CD4-positive, alpha-beta T cell treated with Interleukin-1 beta for 1 hour (primary cell): Measurements from ENCODE around the gene CDX2.

Experiments
- DNase-seq, 2 donors: peaks; one replicate each; pipeline ENCODE4 v3.0.0-alpha.2; 2020 to 2022

Gene CDX2

DNA sequence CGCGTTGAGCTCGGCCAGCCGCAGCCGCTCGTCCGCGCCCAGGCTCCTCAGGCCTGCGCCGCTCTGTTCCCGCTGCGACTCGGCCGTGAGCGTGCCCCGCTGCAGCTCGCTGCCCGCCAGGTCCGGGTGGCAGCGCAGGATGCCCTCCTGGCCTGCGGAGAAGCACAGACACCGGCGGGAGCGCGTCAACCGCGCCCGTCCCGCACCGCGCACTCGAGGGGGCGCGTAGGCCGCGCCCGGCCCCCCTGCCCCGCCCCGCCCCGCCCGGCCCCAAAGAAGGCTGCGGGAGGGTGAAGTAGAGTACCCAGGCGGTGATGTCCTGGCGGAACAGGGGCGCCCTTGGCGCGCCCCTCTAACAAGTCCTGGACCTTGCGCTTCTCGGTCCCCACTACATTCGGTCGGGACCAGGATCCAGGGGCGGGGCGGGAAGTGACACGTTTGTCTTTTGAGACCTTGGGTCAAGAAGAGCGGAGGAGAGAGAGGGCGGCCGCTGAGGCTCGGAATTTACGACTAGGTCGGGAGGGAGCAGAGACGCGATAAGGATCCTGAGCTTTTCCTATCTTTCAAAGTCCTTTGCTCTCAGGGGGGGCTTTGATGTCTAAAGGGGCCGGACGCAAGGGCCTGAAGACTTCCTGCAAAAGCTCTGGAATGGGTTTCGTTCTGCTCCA, 9.3 kb upstream of the CDX2 start:
- DNase-seq, result no peak

DNA sequence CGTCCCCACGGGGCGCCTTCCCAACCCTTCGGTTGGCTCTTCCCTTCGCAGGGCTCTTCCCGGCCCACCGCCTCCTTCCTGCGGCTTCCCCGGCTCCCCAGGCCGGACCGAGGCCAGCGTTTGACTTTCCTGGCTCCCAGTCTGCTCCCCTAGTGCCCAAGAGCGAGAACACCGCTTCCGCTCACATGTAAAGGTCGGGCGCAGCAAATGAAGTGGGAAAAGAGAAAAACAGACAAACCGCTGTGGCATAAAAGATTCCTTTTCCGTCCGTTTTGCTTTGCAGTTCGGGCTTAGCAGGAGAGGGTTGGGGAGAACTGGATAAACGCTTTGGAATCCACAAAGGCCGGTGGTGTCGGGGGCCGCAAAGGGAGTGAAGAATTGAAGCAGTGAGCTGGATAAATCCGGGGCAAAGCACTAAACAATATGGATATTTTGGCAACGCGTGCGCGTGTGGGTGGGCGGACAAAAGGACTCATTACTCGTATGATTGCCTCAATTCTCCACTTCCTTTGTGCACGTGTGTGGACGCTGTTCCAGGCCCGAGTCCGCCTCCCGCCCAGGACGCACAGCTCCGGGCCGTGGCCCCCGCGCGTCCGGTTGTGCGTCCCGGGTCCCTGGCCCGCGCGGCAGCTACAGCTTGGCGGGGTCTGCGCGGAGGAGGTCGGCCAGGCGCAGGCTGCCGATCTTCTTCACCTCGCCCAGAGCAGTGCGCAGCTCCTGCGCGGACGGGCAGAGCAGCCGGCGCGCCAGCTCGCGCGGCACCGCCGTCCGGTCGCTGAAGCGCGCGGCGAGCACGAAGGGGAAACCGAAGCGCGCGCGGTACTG, 8.6 kb upstream of the CDX2 start:
- DNase-seq, result no peak

DNA sequence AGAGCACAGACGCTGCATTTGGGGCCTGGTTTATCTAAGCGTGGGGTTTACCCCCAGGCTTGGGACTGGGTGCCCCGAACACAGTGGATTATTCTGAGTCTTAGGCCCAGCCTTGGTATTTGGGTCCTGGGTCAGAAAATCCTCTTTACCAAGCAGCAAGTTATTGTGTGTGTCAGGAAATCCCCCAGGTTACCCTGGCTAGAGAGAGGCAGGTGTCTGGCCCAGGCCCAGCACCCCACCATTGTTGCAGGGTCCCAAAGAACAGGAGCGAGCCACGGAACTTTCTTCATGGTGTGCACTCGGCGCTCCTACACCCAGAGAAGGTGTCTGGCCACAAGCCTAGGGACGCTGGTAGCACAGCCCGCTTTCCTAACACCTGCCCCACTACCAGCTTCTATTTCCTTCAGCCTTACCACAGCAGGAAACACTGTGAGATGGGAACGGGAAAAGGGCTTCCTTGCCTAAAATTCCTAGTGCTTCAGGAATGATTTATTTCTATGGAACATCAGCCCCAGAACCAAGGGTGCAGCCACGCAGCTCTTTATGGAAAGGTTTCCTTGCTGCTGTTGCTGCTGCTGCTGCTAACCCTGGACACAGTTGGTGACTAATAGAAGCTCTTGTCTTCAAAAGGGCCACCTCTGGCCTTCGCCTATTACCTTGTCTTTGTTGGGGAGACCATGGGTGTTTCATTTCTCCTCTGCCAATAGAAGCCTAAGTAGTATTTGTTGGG, 7.4 kb upstream of the CDX2 start:
- no peak for DNase-seq

DNA sequence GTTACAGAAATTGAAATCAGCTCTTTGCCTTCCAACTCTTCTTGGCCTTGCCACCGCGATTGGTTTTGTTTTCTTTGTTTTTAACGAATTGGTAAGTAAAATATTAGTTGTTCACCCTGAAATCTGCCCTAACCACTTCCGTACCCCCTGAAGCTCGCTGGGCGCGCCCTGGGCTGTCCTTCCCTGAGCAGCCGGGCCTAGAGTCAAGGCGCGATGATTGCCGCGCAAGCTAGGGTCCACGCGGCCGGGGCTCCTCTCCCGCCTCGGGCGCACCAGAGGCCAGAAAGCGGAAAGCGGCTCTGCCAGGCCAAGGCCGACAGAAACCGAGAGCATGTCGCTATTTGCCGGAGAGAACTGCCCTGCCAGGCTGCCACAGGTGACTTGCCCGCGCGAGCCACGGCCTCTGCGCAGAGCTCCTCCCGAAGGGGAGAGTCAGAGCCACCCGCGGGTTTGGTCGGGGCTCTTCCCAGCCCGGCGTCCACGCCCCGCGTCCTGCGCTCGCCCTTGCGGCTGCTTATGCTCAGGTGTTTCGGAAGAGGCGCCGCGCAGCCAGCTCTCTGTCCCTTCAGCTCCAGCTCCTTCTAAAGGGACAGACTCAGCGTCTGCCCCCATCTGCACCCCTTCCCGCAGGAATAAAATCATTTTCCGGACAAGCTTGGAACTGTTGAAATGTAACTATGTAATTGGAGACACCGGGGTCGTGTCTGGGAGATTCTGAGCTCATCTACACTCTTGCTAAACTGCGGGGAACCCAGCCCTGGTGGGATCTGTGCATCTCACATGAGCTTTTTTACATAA, 6.6 kb upstream of the CDX2 start:
- no peak for DNase-seq

DNA sequence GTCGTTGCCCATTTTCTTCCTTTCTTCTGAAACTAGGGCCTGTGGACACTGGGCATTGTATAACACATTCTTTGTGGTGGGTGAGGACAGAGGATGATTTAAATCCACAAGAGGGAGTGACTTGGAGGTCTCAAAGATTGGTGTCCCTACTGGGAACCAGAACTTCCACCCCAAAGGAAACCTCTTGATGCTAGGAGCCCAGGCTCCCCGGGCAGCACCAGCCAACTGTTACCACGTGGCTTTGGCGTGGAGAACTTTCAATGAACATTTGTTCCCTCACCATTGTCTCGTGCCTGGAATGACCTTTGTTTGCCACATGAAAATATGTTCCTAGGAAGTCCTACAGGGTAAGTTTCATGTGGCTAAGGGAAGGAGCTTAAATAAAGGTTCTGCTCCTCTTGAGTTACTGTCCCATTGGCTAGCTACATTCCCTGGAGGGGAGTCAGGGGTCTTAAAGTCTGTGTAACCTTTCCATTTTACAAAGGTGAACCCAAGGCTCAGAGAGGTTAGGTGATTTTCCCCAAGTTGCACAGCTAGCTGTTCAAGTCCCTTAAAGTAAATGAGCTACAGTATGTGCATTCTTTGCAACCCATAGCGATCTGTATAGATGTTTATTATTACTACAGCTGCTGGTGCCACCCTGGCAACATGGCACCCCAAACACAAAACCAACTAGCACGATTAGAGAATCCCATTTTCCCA, 5.0 kb upstream of the CDX2 start:
- DNase-seq, result no peak

DNA sequence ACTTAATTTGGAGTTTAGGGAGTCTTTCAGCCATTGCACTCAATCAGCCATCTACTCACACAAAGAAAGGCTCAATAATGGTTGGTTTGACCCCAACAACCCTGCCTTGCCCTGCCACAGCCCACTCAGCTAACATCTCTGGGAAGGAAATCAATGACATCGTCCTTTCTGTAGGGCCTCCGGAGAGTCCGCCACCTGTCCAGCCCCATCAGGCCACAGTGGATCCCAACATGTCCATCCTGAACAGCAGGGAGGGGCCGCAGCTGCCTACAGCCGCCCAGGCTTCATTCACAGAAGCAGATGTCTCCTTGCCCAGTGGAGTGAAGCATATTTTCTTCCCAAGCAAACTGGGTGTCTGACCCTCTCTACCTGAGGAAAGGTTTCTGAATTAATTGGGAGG, 4.2 kb upstream of the CDX2 start:
- no peak for DNase-seq

DNA sequence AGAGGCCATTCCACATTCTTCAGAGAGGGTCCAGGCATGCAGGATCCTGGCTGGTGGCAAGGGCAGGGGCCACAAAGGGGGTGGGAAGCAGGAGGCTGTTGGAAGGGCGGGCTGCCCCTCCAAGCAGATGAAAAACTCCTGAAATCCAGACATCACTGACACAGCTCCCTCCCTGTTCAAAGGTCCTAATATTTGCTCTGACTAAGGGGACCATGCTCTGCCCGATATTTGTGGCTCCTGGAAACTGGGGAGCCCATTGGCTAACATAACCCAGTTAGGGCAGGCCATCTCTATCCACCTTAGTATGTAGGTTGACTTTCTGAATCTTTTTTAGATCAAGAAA, 3.3 kb upstream of the CDX2 start:
- no peak for DNase-seq

DNA sequence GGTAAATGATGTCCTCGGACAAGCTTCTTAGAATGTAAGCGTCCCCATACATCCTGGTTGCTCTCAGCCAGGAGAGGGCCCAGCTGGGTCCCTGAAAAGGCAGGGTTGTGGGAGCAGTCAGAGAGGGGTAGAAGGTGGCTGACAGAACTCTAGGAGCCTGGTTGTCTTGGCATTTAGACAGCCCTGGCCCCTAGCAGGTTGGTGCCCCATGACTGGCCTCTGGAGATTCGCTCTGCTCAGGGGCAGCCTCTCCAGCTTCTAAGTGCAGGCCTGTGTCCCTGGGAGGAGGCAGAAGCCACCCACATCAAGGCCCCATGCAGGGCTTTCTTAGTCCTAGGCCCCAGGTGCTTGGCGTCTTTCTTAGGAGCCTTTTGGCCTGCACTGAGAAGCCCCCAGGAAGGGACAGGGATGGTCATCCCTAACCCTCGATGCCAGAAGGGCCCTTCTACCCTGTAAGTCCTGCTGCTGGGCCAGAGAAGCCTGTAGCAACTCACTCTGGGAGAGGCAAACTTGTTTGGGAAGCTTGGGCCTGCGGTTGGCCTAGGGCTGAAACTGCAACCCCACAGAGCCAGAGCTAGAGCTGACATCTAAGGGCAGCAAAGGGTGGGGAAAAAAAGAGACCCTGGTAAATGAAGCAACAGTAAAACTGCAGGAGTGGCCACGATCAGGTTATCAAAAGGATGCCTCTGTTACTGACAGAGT, 2.8 kb upstream of the CDX2 start:
- DNase-seq, result no peak

DNA sequence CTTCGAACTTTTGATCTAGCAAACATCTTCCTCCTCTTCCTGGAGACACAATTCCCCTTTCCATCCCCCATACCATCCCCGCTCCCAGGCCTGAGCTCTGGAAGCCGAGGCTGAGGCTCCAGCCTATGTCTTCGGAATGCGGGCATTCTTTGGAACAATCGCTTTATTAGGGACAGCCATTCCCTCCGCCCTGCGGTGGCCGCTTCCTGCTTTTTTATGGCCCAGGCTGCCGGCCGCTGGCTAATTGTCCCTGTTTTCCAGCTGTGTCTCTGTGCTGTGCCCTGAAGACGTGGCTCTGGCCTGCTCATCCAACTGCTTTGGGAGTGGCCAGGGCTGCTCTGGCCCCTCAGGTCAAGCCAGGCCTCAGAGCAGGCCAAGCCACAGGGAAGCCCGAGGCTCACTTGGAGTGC, 2.1 kb upstream of the CDX2 start:
- no peak for DNase-seq

DNA sequence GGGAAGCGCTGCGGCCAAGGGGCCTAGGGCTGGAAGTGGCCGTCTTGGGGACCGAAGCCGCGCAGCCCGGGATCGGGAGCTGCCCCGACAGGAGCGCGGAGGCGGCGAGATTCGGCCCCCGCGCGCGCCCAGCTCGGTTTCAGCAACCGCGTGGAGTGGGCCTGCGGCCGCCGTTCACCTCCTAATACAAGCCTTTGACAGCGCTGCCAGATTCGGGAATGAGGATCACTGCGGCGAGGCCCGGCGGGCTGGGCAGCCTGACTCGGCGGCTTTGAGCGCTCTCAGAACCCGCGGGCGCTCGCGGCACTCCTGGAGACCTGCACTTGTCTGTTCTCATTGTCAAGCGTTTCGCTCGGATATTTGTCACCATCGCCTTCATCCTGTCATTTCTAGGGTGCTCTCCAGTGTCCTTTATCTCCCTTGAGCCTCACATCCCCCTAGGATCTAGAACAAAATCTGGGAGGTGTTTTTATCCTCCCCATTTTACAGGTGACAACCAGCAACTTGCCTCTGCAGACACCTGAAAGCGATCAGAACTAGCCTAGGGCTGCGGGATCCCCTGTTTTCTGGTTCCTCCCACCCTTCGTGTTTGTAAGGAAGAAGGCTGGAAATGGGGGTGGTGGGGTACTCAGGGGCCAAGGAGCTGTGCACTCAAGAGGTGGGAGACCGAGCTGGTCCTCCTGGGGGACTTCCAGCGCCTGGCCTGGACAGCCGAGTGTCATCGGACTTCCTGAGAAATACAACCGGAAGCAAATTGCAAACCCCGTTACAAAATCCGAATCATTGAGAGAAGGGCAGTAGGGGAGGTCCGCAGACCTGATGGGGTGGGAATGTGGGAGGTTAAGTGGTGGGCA, 1.5 kb upstream of the CDX2 start:
- no peak for DNase-seq

DNA sequence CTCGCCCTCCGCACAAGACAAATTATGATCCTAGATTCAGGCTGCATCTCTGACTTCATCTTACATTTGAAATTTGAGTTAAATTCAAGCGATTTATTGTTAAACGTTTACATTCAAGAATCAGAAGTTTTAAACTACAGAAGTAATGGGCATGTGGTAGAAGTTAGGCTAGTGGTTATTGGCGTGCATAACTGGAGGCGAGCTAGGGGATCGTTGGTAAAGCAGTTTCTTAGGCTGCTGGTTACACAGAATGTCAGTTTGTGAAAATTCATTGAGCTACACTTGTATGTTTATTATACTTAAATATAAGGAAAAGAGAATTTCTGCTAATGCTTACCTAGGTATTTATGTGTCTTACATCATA, 733 bp upstream of the CDX2 start:
- DNase-seq, result no peak

DNA sequence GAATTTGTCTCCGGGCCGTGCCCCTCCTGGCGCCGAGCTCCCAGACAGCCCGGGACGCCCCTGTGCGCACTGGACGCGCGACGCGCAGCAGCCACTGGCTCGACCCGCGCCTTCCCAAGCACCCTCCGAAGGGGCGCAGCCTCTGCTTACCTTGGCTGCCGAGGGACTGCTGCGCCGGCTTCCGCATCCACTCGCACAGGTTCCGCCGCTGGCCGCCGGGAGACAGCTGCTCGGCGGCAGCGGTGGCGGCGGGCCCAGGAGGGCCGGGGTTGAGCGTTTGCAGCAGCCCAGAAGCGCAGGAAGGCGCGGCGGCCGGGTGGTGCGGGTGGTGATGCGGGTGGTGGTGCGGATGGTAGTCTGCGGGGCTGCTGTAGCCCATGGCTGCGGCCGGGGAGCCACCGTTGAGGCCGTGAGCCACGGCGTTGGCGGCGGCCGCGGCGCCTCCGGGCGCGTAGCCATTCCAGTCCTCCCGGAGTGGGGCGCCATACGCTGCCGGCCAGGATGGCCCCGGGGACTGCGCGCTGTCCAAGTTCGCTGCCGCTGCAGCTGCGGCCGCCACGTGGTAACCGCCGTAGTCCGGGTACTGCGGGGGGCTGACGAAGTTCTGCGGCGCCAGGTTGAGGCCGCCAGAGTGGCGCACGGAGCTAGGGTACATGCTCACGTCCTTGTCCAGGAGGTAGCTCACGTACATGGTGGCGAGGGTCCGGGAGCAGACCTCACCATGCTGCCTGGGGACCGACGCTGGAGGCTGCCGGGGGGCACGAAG, 616 bp downstream of the CDX2 start:
- no peak for DNase-seq

DNA sequence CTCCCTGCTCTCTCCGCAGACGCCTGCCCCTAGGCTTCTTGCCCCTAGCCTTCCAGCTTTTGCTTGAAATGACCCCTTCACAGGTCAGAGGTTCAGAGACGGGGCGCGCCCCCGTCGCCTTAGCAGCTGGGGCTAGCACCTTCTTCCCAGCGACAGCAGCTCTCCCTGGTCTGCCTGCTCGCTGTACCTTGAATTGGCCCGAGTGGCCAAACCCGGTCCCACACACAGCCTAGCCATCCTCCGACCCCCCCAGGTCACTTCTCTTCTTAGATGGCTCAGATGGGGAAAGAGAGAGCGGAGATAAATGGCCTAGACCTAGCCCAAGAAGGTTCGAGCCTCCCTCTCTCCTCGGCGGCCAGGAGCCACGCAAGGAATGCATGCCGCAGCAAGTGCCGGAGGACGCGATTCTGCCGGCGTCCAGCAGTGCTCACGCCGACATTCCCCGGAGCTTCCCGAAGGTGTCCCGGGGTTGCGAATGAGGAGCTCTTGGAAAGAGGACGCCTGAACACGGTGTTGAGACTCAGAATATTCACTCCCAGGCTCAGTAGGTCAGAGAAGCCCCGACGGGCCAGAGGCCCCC, 1.3 kb downstream of the CDX2 start:
- DNase-seq, result no peak

DNA sequence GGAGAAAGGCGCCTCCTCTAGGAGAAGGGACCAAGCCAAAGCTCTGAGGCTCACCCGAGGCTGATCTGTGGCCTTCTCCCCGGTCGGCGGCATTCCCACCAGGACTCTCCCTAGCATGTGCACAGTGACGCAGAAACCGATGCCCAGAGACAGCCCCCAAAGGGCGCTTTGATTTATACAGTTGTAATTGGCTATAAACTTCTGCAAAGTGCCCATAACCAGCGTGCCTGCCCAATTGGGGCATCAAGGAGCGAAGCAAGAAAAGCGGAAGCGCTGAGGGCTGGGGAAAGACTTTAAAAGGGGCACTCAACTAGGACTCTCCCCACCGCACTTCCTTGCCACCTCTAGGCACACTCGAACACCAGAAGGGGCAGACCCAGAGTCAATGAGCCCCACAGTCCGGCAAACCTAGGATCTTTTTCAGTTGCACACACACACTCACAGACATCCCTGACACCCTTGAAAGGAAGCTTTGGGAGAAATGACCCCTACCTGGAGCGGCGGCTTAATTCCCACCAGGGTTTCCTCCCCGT, 1.8 kb downstream of the CDX2 start:
- no peak for DNase-seq

DNA sequence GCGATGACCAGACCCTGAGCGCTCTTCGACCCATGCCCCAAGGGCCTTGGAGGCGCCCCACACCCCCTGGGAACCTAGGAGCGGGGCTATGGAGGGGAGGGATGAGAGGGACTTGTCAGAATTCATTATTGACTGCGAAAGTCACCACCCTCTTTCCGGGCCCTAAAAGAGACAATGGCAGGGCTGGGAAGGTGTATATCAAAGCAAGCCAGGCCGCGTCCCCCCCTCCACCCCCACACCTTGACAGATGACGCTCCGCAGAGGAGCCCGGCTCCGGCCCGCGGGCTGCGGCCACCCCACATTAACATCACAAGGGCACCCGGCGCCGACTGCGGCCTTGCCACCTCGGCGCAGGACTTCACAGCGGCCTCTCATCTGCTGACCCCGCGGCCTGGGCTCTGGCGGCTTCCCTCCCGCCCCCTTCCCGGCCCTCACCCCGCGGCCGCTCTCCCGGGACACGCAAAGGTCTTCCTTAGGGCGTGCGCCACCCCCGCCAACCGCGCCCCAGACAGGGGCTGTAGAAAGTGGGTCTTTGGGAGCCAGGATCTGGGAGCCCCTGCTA, 2.4 kb downstream of the CDX2 start:
- no peak for DNase-seq

DNA sequence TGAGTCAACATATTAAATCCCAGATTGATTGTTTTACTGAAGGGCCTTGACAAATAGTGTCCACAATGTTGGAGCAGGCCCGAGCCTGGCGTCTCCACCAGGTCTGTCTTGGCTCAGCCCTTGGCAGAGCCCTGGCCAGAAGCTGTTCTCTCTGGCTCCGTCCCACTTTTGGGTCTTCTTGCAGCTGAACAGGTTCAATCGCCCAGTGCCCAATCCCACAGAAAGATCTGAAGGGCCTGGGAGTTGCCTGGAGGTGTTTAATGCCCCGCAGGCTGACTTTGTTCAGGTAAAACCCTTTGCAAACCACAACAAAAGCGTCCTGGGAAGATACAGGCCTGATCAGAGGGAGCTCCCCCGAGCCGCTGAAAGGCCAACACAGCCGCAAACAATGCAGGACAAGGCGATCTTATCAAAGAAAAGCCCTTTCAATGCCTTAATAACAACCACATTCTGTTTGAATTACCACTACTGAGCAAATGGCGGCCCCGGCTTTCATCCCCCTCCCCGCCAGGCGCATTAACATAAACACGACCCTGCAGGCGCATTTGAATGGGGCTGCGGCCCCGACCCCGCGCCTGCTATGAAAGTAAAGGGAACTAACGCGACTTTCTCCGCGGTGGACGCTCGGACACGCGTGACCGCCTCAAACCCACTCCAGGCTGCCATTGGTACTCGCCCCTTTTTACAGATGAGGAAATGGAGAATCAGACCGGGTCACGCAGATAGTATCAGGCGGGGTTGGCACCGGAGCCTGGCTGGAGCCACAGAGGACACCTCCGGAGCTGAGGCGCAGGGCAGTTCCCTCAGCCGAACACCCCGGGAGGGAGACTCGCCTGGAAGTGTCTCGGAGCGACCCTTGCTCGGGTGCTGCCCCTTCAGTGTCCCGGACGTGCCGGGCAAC, 3.1 kb downstream of the CDX2 start:
- no peak for DNase-seq

DNA sequence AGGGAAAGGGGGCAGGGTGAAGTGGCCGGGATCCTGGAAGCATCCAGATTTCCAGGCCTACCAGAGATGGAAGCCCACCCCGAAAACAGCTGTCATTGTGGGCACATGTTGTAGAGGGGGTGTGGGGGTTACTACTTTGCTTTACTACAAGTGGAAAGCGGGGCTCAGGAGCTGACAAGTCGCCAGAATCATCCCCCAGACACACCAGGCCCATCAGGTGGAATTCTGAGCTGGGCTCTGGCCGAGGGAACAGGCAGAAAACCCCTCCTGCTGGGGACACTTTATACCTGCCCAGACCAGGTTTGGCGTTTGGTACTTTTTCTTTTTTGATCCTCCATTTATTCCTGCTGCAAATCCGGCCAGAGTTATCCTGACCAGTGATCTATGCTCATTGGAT, 3.8 kb downstream of the CDX2 start:
- no peak for DNase-seq

DNA sequence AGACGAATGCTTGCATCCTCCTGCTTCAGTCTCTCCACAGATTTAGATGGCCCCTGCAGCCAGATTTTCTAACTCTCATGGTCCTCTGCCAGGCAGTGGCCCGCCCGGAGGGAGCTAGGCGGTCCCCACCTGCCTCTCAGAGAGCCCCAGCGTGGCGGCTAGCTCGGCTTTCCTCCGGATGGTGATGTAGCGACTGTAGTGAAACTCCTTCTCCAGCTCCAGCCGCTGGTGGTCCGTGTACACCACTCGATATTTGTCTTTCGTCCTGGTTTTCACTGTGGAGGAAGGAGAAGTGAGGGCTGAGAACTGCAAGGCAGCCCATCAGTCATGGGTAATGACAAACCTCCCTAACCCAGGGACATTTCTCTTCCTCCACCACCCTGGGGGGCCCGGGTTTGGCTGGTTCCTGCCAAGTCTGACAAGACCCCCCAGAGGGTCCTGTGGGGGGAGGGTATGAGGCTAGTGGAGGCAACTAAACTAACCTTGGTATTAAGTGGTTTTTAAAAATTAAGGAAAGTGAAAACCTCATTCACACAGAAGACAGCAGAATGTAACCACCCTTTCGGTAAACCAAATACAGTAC, 4.3 kb downstream of the CDX2 start:
- DNase-seq, result no peak
